HG03439 (cell line): Measurements from ENCODE around the gene TOPORS.
A peak's percentile ranks its signal among the peaks of the same experiment; 100 is the strongest.
"Not testable (repeated sequence)": the region's sequence is repeated elsewhere in the genome, so short reads cannot be mapped to it uniquely, and the experiment has no call there.

Experiments used
- ATAC-seq: cut with Tn5 transposase; IDR thresholded peaks from one replicate; pipeline ENCODE4 v1.9.1; 2021; ENCODE audit warnings: mild to moderate bottlenecking, moderate library complexity; ENCODE audit not compliant: unreplicated experiment

TOPORS gene

DNA sequence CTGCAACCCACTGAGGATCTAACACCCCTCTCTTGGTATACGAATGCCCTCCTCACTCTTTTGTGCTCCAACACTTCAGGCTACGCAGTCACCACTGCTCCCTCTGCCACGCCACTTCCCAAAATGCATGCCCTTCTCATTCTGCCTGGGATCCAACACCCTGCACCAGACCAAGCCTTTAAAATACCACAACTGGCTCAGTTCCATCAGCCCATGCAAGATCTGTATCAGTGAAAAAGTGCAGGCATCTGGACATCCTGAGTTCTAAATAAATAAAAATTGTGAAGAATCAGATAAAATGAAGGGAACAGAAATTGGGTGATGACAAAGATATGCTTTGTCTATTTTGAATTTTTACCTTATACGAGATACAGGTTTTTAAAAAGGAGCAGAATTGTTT is 17.9 kb upstream of the TOPORS start:
- ATAC-seq: no peak

DNA sequence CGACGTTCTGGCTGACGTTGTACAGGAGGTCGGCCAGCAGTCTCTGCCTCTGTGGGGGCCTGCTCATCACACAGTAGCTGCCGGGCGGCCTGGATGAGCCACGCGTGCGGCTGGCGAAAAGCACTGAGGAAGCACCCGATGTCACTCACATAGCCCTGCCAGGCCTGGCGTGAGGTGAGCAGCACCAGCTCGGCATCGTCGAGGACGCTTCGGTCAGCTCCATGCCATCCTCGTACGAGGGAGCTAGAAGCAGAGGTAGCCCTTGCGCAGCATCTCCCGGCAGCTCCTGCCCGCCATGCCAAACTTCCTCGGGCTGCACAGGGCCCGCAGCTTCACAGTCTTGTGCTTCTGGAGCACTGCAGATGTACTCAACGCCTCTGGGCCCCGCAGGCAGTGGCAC is 14.4 kb upstream of the TOPORS start:
- ATAC-seq: no peak

DNA sequence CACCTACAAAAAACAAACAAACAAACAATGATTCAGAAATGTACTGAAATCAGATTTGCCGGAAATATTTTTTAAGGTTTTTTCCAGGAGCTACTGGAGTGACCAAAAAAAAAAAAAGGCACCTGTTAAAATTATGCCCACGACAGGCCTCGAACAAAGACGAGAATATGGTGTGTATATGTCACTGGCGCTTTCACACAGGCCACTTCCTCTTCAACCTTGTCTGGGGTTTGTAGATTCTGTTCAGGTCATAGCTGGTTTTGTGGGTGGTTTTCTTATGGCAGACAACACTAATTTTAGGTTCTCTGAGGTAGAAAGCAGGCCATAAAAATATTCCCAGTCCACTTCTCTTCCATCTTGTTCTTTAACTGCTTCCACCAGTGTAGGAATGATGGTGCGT is 13.6 kb upstream of the TOPORS start:
- no peak for ATAC-seq

- ATAC-seq: no peak
These were observed 6.1 kb upstream of the TOPORS start for GRCh38 chr9:32558408-32558934.

DNA sequence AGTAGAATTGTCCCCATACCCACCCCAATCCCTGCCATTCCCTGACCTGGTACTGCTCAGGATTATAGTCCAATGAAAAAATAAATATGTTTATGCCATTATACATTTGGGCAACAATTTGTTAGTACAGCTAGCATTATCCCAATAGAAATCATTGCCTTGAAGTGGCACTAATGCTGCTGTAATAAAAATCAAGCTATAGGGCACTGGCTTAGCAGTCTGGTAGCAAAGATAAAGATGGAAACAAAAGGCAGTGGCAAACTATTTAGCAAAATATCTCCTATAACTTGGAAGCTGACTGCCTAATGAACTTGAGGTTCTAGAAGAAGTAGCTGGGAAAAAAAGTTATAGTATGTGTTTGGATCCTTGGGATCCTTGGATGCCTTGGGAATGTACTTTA is 2.2 kb upstream of the TOPORS start:
- ATAC-seq: no peak

GRCh38 chr9:32554107-32554506 is 1.7 kb upstream of the TOPORS start:
- ATAC-seq: no peak

- ATAC-seq: peak; percentile 10
These were observed 922 bp downstream of the TOPORS start for GRCh38 chr9:32551276-32552051.

DNA sequence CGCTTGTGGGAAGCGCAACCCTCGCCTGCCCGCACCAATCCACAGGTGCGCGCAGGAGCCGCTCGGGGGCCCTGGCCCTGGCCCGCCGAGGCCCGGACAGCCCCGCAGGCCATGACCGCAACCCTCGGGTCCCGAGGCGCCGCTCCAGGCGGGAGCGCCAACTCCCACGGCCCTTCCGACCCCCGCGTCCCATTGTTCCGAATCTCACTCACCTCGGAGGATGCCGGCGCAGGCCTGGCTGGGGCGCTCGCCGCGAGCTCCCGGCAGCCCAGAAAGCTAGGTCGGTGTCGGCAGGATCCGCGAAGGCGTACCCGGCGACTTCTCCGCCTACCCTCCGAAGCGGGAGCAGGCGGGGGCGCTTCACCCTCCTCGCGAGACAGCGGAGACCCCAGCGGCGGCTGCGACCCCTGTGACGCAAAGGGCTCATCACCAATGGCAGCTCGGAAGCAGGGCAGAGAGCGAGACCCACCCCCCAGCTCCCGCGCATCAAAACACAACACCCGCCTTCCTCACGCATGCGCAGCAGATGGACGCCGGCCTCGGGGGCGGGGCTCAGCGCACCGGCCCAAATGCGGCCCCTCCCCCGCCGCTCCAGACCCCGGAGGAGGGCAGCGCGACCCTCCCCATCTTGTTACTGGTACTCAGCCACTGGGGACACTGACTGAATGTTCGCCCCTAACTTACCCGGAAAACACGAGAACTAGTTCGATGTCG is 1.7 kb downstream of the TOPORS start:
- ATAC-seq: peak; percentile 69

- ATAC-seq: no peak
These were observed 2.2 kb downstream of the TOPORS start for GRCh38 chr9:32550150-32550561.

DNA sequence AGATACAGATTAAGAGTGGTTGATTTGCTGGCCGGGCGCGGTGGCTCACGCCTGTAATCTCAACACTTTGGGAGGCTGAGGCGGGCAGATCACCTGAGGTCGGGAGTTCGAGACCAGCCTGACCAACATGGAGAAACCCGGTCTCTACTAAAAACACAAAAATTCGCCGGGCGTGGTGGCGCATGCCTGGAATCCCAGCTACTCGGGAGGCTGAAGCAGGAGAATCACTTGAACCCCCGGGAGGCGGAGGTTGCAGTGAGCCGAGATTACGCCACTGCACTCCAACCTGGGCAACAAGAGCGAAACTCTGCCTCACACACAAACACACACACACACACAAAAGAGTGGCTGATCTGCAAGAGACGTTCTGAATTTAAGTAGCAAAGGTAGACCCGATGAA is 4.2 kb downstream of the TOPORS start:
- ATAC-seq: not testable (repeated sequence)

DNA sequence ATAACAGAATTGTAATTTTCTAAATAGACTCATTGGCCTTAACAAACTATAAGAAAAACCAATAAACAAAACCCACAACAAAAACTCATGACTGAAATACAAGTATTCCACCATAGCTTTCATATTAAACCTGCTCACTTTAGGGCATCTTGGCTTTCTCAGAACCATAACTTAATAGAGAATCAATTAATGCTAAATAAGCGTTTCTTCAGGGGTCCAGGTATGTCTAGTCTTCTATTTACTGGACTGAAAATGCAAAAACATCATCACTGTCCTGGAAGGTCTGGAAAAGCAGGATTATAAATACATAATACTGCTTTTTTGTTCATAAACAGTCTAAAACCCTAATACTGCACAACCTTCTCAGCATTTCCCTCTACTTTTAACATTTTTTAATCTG is 6.5 kb downstream of the TOPORS start:
- no peak for ATAC-seq

DNA sequence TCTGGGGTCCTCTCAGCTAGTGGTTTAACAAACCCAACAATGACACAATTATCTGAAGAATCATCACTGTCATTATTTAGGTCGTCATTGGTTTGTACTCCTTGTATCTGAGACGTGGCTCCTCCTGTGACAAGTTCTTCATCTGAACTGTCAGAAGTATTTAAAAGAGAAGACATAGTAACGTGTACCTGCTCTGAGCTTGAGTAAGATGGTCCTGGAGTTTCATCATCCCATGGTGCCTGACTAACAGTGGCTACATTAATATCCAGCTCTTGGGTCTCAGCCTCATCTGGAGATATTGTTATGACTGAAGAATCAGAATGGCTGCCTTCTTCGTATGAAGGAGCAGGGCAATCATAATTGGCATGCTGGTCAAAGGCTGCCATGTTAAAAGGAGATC is 9.3 kb downstream of the TOPORS start:
- ATAC-seq: no peak

GRCh38 chr9:32533816-32534215 is 18.6 kb downstream of the TOPORS start:
- no peak for ATAC-seq

DNA sequence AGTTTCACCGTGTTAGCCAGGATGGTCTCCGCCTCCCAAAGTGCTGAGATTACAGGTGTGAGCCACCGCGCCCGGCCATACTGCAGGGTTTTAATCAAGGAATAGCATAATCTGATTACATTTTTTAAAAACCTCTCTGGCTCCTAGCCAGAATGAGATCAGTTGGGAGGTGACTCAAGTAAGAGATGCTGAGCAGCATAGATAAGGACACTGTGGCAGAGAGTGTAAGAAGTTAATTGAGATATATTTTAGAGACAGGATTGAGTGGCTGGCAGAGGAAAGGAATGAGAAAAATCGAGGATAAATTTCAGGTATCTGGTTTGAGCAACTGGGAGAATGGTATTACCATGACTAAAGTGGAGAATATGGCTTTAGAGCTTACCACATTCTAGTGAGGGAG is 19.1 kb downstream of the TOPORS start:
- ATAC-seq: no peak

- no peak for ATAC-seq
These were observed 25.7 kb downstream of the TOPORS start for GRCh38 chr9:32526707-32527048.

- peak; percentile 63 for ATAC-seq
These were observed 26.2 kb downstream of the TOPORS start, which contains the start of gene RIGI for GRCh38 chr9:32526041-32526706. Gene RIGI, minus strand, starts transcription at chr9:32526196. Its CDS starts 30 bp downstream, at chr9:32526166.

GRCh38 chr9:32525709-32526030 is 26.7 kb downstream of the TOPORS start:
- no peak for ATAC-seq

- ATAC-seq: no peak
These were observed 27.3 kb downstream of the TOPORS start for GRCh38 chr9:32524892-32525708.

- ATAC-seq: not testable (repeated sequence)
These were observed 27.9 kb downstream of the TOPORS start for GRCh38 chr9:32524558-32524891.

GRCh38 chr9:32523910-32524309 is 28.5 kb downstream of the TOPORS start:
- ATAC-seq: no peak

DNA sequence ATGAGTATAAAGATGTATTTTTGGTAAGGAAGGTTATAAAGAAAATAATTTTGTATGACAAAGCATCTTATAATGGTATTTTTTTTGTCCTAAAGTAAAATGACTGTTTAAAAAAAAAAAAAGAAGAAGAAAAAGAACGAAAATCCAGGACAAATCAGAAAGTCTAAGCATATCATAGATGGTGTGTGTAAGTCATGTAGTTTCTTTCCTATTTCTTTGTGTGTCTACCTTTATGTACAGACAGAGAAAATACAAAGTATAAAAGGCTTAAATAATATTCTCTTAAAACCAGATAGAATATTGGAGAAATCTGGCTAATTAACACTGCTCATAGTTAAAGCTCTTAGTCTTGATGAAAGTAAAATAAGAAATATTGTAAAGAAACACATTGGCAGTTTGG is 34.1 kb downstream of the TOPORS start:
- no peak for ATAC-seq
